Stomach smooth muscle (tissue), 2 donors: Measurements from ENCODE around the gene DGKZ.
A peak's percentile ranks its signal among the peaks of the same experiment; 100 is the strongest.

Experiments
- H3K27ac ChIP-seq: one replicate; pipeline ENCODE4 v1.7.0; 2013; ENCODE audit warnings: mild to moderate bottlenecking, low read length, inconsistent platforms
- H3K27me3 ChIP-seq, 2 donors: one replicate each; pipeline ENCODE4 v1.7.0; 2013; ENCODE audit warnings: low read length in 2 of 2; ENCODE audit not compliant: insufficient read depth in 2 of 2, control insufficient read depth in 1 of 2
- H3K36me3 ChIP-seq, 2 donors: one replicate each; pipeline ENCODE4 v1.7.0; 2013; ENCODE audit warnings: low read length in 2 of 2; ENCODE audit not compliant: control insufficient read depth in 2 of 2, insufficient read depth in 2 of 2
- H3K4me1 ChIP-seq: one replicate; pipeline ENCODE4 v1.7.0; 2013; ENCODE audit warnings: low read length; ENCODE audit not compliant: control insufficient read depth, insufficient read depth
- H3K4me3 ChIP-seq, 2 donors: one replicate each; pipeline ENCODE4 v1.7.0; 2013; ENCODE audit warnings: low read length in 2 of 2
- H3K9ac ChIP-seq, 2 donors: one replicate each; pipeline ENCODE4 v1.7.0; 2013; ENCODE audit warnings: low read length in 2 of 2, mild to moderate bottlenecking in 1 of 2
- H3K9me3 ChIP-seq, 2 donors: one replicate each; pipeline ENCODE4 v1.7.0; 2013; ENCODE audit warnings: low read length in 2 of 2; ENCODE audit not compliant: control insufficient read depth in 2 of 2
- donor health status: healthy.
- donor health status: Pancreatic carcinoma.

DGKZ gene

GRCh38 chr11:46336563-46337180 is 10.6 kb upstream of the DGKZ start:
- Histone ChIP-seq H3K4me3 (no peak overlapping the region), H3K9me3 (no peaks in the 10 kb centered on the region), H3K27me3 (peaks cover 22 to 23% of the 10 kb centered on the region in 2 donors), H3K9ac (no peak overlapping the region), H3K27ac (no peak overlapping the region), H3K4me1 (peaks cover 36% of the 10 kb centered on the region), H3K36me3 (no peaks in the 10 kb centered on the region)

- Histone ChIP-seq H3K9ac (no peak overlapping the region), H3K36me3 (no peaks in the 10 kb centered on the region), H3K9me3 (no peaks in the 10 kb centered on the region), H3K4me1 (peaks cover 34% of the 10 kb centered on the region), H3K27ac (no peak overlapping the region), H3K4me3 (no peak overlapping the region), H3K27me3 (peaks cover 11 to 12% of the 10 kb centered on the region in 2 donors)
Observed at GRCh38 chr11:46337626-46338345, 9.5 kb upstream of the DGKZ start.

- H3K4me3 ChIP-seq: peak overlapping the region; percentile 56 to 66
- no peaks in the 10 kb centered on the region for H3K36me3 ChIP-seq
- peak overlapping the region; percentile 6 to 55 for H3K9ac ChIP-seq
- H3K9me3 ChIP-seq: no peaks in the 10 kb centered on the region
- peak overlapping the region; percentile 41 for H3K27ac ChIP-seq
- H3K4me1 ChIP-seq: peaks cover 26% of the 10 kb centered on the region
- peaks cover 4 to 9% of the 10 kb centered on the region in 2 donors for H3K27me3 ChIP-seq
Observed at GRCh38 chr11:46338636-46338987, 8.7 kb upstream of the DGKZ start.

- Histone ChIP-seq H3K36me3 (no peaks in the 10 kb centered on the region), H3K27ac (peak overlapping the region; percentile 41), H3K9ac (peak overlapping the region; percentile 6 to 55), H3K4me1 (peaks cover 26% of the 10 kb centered on the region), H3K9me3 (no peaks in the 10 kb centered on the region), H3K4me3 (peak overlapping the region; percentile 56 to 66), H3K27me3 (peaks cover 0 to 5% of the 10 kb centered on the region in 2 donors)
Observed at GRCh38 chr11:46338988-46339666, 8.1 kb upstream of the DGKZ start.

- Histone ChIP-seq H3K4me3 (no peak overlapping the region), H3K9me3 (no peaks in the 10 kb centered on the region), H3K9ac (no peak overlapping the region), H3K4me1 (peaks cover 28% of the 10 kb centered on the region), H3K27ac (peak overlapping the region; percentile 24), H3K27me3 (no peaks in the 10 kb centered on the region), H3K36me3 (no peaks in the 10 kb centered on the region)
Observed at GRCh38 chr11:46339816-46340215, 7.4 kb upstream of the DGKZ start.

GRCh38 chr11:46341454-46341853 is 5.8 kb upstream of the DGKZ start:
- Histone ChIP-seq H3K4me3 (no peak overlapping the region), H3K9ac (no peak overlapping the region), H3K27me3 (no peaks in the 10 kb centered on the region), H3K4me1 (peaks cover 30% of the 10 kb centered on the region), H3K27ac (no peak overlapping the region), H3K9me3 (no peaks in the 10 kb centered on the region), H3K36me3 (no peaks in the 10 kb centered on the region)

- no peak overlapping the region for H3K27ac ChIP-seq
- H3K9ac ChIP-seq: no peak overlapping the region
Observed at GRCh38 chr11:46342239-46342638, 5.0 kb upstream of the DGKZ start.

GRCh38 chr11:46343520-46343919 is 3.7 kb upstream of the DGKZ start:
- Histone ChIP-seq H3K4me3 (no peak overlapping the region), H3K9ac (no peak overlapping the region), H3K27ac (no peak overlapping the region), H3K9me3 (no peaks in the 10 kb centered on the region), H3K27me3 (no peaks in the 10 kb centered on the region), H3K4me1 (peaks cover 37% of the 10 kb centered on the region), H3K36me3 (no peaks in the 10 kb centered on the region)

More at GRCh38 chr11:46342239-46342638, 5.0 kb upstream of the DGKZ start:
- Histone ChIP-seq H3K9me3 (no peaks in the 10 kb centered on the region), H3K4me1 (peaks cover 35% of the 10 kb centered on the region), H3K36me3 (no peaks in the 10 kb centered on the region), H3K27me3 (no peaks in the 10 kb centered on the region), H3K4me3 (no peak overlapping the region)

GRCh38 chr11:46345131-46345597 is 2.1 kb upstream of the DGKZ start:
- Histone ChIP-seq H3K27ac (no peak overlapping the region), H3K27me3 (no peaks in the 10 kb centered on the region), H3K4me1 (peaks cover 32% of the 10 kb centered on the region), H3K36me3 (no peaks in the 10 kb centered on the region), H3K9ac (no peak overlapping the region), H3K9me3 (no peaks in the 10 kb centered on the region), H3K4me3 (peak overlapping the region in 1 of 2 donors; percentile 58)

GRCh38 chr11:46345881-46346484 is 1.3 kb upstream of the DGKZ start:
- peak overlapping the region in 1 of 2 donors; percentile 58 for H3K4me3 ChIP-seq
- peak overlapping the region in 1 of 2 donors; percentile 14 for H3K9ac ChIP-seq

More at GRCh38 chr11:46345881-46346484, 1.3 kb upstream of the DGKZ start:
- Histone ChIP-seq H3K9me3 (no peaks in the 10 kb centered on the region), H3K27me3 (no peaks in the 10 kb centered on the region), H3K4me1 (peaks cover 32% of the 10 kb centered on the region), H3K27ac (no peak overlapping the region), H3K36me3 (no peaks in the 10 kb centered on the region)
